ENCODE data around the gene RGL4. TPM values are rescaled to one million over a fixed set of nuclear protein-coding genes. Genes with fewer than 3 reads are reported as not detected.
"Not testable (repeated sequence)": the region's sequence is repeated elsewhere in the genome, so short reads cannot be mapped to it uniquely, and the experiment has no call there.

RGL4 gene
- total and polyA plus RNA-seq, 2 experiments from 2014 or later, result 0.16 TPM; not detected in 1

DNA sequence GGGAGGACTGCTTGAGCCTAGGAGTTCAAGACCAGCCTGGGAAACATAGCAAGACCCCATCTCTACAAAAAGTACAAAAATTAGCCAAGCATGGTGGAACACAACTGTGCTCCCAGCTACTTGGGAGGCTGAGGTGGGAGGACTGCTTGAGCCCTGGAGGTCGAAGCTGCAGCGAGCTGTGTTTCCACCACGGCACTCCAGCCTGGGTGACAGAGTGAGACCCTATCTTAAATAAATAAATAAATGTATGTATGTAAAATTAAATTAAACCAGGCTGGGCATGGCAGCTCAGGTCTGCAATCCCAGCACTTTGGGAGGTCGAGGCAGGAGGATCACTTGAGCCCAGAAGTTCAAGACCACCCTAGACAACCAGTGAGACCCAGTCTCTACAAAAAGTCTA is 30.4 kb upstream of the RGL4 start:
- H2AFZ ChIP-seq; H3K27ac Mint-ChIP-seq; H3K36me3 ChIP-seq (ENCODE audit: insufficient read depth); ATAC-seq; H3K4me3 ChIP-seq; DNase-seq (ENCODE audit: low spot score); H3K4me2 ChIP-seq; H3K27me3 ChIP-seq (ENCODE audit: insufficient read depth); H3K27ac ChIP-seq (ENCODE audit: low read depth); H3K79me2 ChIP-seq (replicated peaks; ENCODE audit: insufficient read depth); H3K9me2 ChIP-seq (ENCODE audit: insufficient read depth); H3K4me1 ChIP-seq (ENCODE audit: insufficient read depth); H3K4me1 Mint-ChIP-seq; H4K20me1 ChIP-seq (replicated peaks; ENCODE audit: insufficient read depth); H3K4me3 Mint-ChIP-seq; H3K27me3 Mint-ChIP-seq (ENCODE audit: insufficient read depth, low read depth, poor library complexity); H3F3A ChIP-seq (replicated peaks; ENCODE audit: low read depth): not testable (repeated sequence)
- H3K9me3 Mint-ChIP-seq, result peaks cover 40% of the 10 kb centered on the region
- H3K36me3 Mint-ChIP-seq (ENCODE audit: low read depth), result peaks cover 61% of the 10 kb centered on the region

DNA sequence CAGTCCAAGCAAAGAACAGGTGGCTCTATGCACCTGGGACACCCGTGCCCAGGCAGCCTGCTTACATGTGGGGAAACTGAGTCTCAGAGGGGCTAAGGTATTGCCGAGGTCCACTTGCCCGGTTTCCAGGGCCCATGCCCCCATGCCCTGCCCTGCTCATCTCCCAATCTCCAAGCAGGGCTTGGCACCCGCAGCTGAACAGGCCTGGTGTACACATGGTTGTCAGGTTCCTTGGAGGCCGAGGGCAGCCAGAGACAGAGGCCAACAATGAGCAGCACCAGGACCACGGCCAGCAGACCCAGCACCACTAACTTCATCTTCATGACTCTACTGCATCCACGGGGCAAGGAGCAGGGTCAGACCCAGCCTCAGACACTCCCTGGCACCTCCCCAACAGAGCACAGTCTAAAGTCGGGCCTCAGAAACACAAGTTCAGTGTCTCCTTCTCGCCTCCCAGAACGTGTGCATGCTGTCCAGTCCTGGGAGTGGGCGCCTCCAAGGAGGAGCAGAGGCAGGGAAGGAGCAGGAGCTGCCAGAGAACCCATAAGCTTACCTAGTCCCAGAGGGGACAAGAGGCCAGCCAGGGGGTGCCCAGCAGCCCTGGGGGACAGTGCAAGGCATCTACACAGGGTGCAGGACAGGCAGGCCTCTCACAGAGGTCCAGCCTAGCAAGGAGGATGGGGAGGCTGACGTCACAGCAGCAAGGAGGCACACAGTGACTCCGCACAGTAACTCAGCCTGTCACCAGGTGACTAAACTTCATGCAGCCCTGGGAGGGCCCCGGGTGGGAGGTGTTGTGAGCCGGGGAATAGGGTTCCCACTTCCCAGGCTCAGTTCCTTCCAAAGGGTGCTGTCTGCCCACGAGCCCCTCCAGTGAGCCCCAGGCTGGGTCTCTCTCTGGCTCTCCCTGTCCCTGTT is 20.2 kb upstream of the RGL4 start:
- Histone ChIP-seq H3K27ac (ENCODE audit: low read depth) (no peak overlapping the region), H2AFZ (no peak overlapping the region), H3F3A (replicated peaks; ENCODE audit: low read depth) (no peaks in the 10 kb centered on the region), H4K20me1 (replicated peaks; ENCODE audit: insufficient read depth) (no peaks in the 10 kb centered on the region), H3K4me1 (ENCODE audit: insufficient read depth) (no peaks in the 10 kb centered on the region), H3K79me2 (replicated peaks; ENCODE audit: insufficient read depth) (no peaks in the 10 kb centered on the region), H3K36me3 (ENCODE audit: insufficient read depth) (no peaks in the 10 kb centered on the region; the same call in 1 of the 2 replicates), H3K4me2 (no peak overlapping the region), H3K27me3 (ENCODE audit: insufficient read depth) (no peaks in the 10 kb centered on the region), H3K9me2 (ENCODE audit: insufficient read depth) (no peaks in the 10 kb centered on the region), H3K4me3 (no peak overlapping the region)
- Mint-ChIP-seq H3K36me3 (ENCODE audit: low read depth) (peaks cover 28% of the 10 kb centered on the region), H3K27me3 (ENCODE audit: insufficient read depth, low read depth, poor library complexity) (peaks cover 5% of the 10 kb centered on the region), H3K4me1 (peaks cover 17% of the 10 kb centered on the region), H3K9me3 (peaks cover 17% of the 10 kb centered on the region), H3K27ac (no peak overlapping the region), H3K4me3 (no peak overlapping the region)
- no peak for DNase-seq (ENCODE audit: low spot score)
- no peak for ATAC-seq
- TF ChIP-seq NANOG (IDR thresholded peaks at IDR 0.05; ENCODE audit: borderline replicate concordance) (no peak), STAT1 (IDR thresholded peaks at IDR 0.05; ENCODE audit: unreplicated experiment) (no peak)

DNA sequence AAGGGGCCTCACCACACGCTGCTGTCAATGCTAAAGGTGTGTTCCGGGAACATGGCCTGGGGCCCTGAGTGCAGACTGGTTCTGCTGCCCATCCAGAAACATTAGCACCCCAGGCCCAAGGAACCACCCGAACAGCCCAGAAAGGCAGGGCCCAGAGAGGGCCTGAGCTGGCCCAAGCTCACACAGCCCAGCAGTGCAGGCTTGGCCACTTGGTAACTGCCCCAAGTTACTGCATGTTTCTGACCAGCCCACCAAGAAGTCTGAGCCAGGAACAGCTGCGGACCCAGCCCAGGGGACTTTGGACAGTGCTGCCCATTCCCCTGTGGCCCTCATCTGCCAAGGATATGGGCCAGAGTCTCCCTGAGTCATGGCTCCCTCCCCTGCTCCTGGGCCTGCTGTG is 19.4 kb upstream of the RGL4 start:
- not testable (repeated sequence) for H3F3A ChIP-seq (replicated peaks; ENCODE audit: low read depth); H3K27ac ChIP-seq (ENCODE audit: low read depth); DNase-seq (ENCODE audit: low spot score); H3K27ac Mint-ChIP-seq; H3K9me2 ChIP-seq (ENCODE audit: insufficient read depth); H3K27me3 ChIP-seq (ENCODE audit: insufficient read depth); H3K4me3 Mint-ChIP-seq; H3K36me3 ChIP-seq (ENCODE audit: insufficient read depth); H3K79me2 ChIP-seq (replicated peaks; ENCODE audit: insufficient read depth); H3K4me2 ChIP-seq; ATAC-seq; H3K4me1 ChIP-seq (ENCODE audit: insufficient read depth); H3K4me3 ChIP-seq; H3K27me3 Mint-ChIP-seq (ENCODE audit: insufficient read depth, low read depth, poor library complexity); H2AFZ ChIP-seq; H4K20me1 ChIP-seq (replicated peaks; ENCODE audit: insufficient read depth)
- Mint-ChIP-seq H3K4me1 (peaks cover 17% of the 10 kb centered on the region), H3K36me3 (ENCODE audit: low read depth) (peaks cover 22% of the 10 kb centered on the region; the same call in 2 of the 3 replicates), H3K9me3 (peaks cover 11% of the 10 kb centered on the region; the same call in 2 of the 3 replicates)

DNA sequence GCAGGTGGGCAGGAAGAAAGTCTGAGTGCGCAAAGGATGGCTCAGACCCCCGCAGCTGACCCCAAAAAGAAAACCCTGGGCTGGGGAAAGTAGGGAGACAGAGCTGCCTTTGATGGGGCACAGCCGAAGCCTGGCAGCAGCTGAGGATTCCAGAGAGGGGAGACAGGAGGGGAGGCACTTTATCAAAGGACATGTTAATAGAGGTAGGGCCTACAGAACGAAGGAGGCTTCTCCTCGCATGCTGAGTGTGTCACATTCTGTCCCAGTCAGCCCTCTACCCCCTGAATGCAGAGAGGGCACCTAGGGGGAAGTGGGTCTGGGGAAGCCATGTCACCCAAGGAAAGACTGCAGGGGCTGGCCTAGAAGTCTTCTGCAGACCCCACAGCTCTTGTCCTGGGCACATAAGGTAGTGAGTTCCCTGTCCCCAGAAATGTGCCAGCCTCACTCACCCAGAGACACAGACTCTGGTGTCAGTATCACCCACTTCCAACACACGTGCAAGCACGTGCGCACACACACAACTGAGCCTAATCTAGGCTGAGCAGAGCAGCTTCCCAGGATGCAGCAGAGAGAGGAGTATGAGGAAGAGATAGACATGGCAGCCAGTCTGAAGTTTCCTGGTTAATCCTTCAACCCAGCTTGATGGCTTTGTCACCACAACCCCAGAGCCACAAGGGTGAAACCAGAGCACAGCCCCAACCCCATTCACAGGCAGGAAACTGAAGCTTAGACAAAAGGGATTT is 18.3 kb upstream of the RGL4 start:
- not testable (repeated sequence) for H3F3A ChIP-seq (replicated peaks; ENCODE audit: low read depth); H3K4me3 Mint-ChIP-seq; H3K36me3 ChIP-seq (ENCODE audit: insufficient read depth); H3K27ac ChIP-seq (ENCODE audit: low read depth); H3K27me3 ChIP-seq (ENCODE audit: insufficient read depth); H3K27ac Mint-ChIP-seq; H3K4me2 ChIP-seq; H4K20me1 ChIP-seq (replicated peaks; ENCODE audit: insufficient read depth); H3K9me3 Mint-ChIP-seq; H2AFZ ChIP-seq; DNase-seq (ENCODE audit: low spot score); H3K27me3 Mint-ChIP-seq (ENCODE audit: insufficient read depth, low read depth, poor library complexity); H3K79me2 ChIP-seq (replicated peaks; ENCODE audit: insufficient read depth); H3K4me1 ChIP-seq (ENCODE audit: insufficient read depth); H3K4me3 ChIP-seq; H3K9me2 ChIP-seq (ENCODE audit: insufficient read depth)
- Mint-ChIP-seq H3K36me3 (ENCODE audit: low read depth) (peaks cover 17% of the 10 kb centered on the region; the same call in 2 of the 3 replicates), H3K4me1 (peaks cover 18% of the 10 kb centered on the region)
- peak; percentile 46 for ATAC-seq

Measured in GM23338 (cell line).